ENCODE results near the gene ATF6. TPM values are rescaled to one million over a fixed set of nuclear protein-coding genes. Genes with fewer than 3 reads are reported as not detected.

Gene ATF6
- total and polyA plus RNA-seq, 9 of the 15 experiments (the other 6 are each of a cell fraction or from before 2014, with no cell fraction given): 11.7 to 32.4 (median 20.4) TPM

DNA sequence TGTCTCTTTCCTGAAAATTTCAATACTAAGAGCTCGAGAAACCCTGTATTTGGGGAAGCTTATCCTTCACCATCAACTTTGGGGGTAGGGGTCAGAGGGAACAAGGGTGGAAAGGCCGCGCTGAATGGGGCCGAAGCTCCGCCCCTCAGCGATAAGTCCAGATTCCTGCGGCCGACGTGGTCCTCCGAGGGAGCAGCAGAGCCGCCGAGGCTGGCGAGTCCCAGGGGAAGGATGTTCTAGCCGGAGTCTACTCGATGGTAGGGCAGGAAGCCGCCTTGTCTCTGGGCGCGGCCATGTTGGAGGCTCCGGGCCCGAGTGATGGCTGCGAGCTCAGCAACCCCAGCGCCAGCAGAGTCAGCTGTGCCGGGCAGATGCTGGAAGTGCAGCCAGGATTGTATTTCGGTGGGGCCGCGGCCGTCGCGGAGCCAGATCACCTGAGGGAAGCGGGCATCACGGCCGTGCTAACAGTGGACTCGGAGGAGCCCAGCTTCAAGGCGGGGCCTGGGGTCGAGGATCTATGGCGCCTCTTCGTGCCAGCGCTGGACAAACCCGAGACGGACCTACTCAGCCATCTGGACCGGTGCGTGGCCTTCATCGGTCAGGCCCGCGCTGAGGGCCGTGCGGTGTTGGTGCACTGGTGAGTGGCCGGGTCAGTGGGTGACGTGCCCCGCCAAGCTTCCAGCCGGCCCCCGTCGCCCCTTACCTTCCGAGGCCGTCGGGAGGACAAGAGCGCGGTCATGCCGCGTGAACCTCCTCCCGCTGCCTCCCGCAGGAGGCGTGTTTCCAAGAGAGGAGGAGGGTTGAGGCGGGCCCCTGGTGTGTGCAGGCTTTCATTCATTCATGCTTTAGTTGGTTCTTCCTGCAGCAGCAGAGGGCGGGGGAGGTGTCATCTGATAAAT, 16.4 kb upstream of the ATF6 start, which contains the start of gene DUSP12 (continued):
- TF ChIP-seq, protein P1, sequence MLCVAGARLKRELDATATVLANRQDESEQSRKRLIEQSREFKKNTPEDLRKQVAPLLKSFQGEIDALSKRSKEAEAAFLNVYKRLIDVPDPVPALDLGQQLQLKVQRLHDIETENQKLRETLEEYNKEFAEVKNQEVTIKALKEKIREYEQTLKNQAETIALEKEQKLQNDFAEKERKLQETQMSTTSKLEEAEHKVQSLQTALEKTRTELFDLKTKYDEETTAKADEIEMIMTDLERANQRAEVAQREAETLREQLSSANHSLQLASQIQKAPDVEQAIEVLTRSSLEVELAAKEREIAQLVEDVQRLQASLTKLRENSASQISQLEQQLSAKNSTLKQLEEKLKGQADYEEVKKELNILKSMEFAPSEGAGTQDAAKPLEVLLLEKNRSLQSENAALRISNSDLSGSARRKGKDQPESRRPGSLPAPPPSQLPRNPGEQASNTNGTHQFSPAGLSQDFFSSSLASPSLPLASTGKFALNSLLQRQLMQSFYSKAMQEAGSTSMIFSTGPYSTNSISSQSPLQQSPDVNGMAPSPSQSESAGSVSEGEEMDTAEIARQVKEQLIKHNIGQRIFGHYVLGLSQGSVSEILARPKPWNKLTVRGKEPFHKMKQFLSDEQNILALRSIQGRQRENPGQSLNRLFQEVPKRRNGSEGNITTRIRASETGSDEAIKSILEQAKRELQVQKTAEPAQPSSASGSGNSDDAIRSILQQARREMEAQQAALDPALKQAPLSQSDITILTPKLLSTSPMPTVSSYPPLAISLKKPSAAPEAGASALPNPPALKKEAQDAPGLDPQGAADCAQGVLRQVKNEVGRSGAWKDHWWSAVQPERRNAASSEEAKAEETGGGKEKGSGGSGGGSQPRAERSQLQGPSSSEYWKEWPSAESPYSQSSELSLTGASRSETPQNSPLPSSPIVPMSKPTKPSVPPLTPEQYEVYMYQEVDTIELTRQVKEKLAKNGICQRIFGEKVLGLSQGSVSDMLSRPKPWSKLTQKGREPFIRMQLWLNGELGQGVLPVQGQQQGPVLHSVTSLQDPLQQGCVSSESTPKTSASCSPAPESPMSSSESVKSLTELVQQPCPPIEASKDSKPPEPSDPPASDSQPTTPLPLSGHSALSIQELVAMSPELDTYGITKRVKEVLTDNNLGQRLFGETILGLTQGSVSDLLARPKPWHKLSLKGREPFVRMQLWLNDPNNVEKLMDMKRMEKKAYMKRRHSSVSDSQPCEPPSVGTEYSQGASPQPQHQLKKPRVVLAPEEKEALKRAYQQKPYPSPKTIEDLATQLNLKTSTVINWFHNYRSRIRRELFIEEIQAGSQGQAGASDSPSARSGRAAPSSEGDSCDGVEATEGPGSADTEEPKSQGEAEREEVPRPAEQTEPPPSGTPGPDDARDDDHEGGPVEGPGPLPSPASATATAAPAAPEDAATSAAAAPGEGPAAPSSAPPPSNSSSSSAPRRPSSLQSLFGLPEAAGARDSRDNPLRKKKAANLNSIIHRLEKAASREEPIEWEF (CRISPR knock-in tag; IDR thresholded peaks at IDR 0.05): no peak
- peak; percentile 94 for TF ChIP-seq PHF8 (IDR thresholded peaks at IDR 0.05; ENCODE audit: borderline replicate concordance, low read length)
- peak; percentile 57 for TF ChIP-seq CCNT2 (IDR thresholded peaks at IDR 0.05; ENCODE audit: borderline replicate concordance, extremely low read depth, insufficient read length, low read depth, low read length)
- no peak; the same call in 1 of the 2 replicates for TF ChIP-seq NR1H2 (CRISPR knock-in tag; IDR thresholded peaks at IDR 0.05)
- TF ChIP-seq SMAD4 (CRISPR knock-in tag; conservative IDR thresholded peaks at IDR 0.05): peak; percentile 81
- no peak for TF ChIP-seq STAT5B (CRISPR knock-in tag; IDR thresholded peaks at IDR 0.05)
- TF ChIP-seq, protein P2, sequence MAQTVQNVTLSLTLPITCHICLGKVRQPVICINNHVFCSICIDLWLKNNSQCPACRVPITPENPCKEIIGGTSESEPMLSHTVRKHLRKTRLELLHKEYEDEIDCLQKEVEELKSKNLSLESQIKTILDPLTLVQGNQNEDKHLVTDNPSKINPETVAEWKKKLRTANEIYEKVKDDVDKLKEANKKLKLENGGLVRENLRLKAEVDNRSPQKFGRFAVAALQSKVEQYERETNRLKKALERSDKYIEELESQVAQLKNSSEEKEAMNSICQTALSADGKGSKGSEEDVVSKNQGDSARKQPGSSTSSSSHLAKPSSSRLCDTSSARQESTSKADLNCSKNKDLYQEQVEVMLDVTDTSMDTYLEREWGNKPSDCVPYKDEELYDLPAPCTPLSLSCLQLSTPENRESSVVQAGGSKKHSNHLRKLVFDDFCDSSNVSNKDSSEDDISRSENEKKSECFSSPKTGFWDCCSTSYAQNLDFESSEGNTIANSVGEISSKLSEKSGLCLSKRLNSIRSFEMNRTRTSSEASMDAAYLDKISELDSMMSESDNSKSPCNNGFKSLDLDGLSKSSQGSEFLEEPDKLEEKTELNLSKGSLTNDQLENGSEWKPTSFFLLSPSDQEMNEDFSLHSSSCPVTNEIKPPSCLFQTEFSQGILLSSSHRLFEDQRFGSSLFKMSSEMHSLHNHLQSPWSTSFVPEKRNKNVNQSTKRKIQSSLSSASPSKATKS (CRISPR knock-in tag; IDR thresholded peaks at IDR 0.05): no peak
- TF ChIP-seq POLR2AphosphoS5 (IDR thresholded peaks at IDR 0.05; ENCODE audit: control insufficient read depth, insufficient read depth, low read depth, low read length): peak; percentile 67
- TF ChIP-seq ZBTB8A (IDR thresholded peaks at IDR 0.05; ENCODE audit: partially characterized antibody): no peak
- TF ChIP-seq, protein P3, sequence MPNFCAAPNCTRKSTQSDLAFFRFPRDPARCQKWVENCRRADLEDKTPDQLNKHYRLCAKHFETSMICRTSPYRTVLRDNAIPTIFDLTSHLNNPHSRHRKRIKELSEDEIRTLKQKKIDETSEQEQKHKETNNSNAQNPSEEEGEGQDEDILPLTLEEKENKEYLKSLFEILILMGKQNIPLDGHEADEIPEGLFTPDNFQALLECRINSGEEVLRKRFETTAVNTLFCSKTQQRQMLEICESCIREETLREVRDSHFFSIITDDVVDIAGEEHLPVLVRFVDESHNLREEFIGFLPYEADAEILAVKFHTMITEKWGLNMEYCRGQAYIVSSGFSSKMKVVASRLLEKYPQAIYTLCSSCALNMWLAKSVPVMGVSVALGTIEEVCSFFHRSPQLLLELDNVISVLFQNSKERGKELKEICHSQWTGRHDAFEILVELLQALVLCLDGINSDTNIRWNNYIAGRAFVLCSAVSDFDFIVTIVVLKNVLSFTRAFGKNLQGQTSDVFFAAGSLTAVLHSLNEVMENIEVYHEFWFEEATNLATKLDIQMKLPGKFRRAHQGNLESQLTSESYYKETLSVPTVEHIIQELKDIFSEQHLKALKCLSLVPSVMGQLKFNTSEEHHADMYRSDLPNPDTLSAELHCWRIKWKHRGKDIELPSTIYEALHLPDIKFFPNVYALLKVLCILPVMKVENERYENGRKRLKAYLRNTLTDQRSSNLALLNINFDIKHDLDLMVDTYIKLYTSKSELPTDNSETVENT (CRISPR knock-in tag; IDR thresholded peaks at IDR 0.05): peak; percentile 98
- TF ChIP-seq, protein P4, sequence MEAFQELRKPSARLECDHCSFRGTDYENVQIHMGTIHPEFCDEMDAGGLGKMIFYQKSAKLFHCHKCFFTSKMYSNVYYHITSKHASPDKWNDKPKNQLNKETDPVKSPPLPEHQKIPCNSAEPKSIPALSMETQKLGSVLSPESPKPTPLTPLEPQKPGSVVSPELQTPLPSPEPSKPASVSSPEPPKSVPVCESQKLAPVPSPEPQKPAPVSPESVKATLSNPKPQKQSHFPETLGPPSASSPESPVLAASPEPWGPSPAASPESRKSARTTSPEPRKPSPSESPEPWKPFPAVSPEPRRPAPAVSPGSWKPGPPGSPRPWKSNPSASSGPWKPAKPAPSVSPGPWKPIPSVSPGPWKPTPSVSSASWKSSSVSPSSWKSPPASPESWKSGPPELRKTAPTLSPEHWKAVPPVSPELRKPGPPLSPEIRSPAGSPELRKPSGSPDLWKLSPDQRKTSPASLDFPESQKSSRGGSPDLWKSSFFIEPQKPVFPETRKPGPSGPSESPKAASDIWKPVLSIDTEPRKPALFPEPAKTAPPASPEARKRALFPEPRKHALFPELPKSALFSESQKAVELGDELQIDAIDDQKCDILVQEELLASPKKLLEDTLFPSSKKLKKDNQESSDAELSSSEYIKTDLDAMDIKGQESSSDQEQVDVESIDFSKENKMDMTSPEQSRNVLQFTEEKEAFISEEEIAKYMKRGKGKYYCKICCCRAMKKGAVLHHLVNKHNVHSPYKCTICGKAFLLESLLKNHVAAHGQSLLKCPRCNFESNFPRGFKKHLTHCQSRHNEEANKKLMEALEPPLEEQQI (IDR thresholded peaks at IDR 0.05): peak; percentile 41; the same call in 1 of the 2 replicates
- peak; percentile 44 for TF ChIP-seq RB1 (IDR thresholded peaks at IDR 0.05; ENCODE audit: low read depth)
- TF ChIP-seq ZNF232 (CRISPR knock-in tag; IDR thresholded peaks at IDR 0.05): no peak
